ENCODE results near the gene PDILT. TPM values are rescaled to one million over a fixed set of nuclear protein-coding genes. Genes with fewer than 3 reads are reported as not detected.

The PDILT gene
- total and polyA plus RNA-seq, 2 of the 8 experiments (the other 6 are each of a cell fraction or from before 2014, with no cell fraction given) = not detected

GRCh38 chr16:20310421-20311395 is 93.8 kb downstream of the PDILT start (continued):
- TF ChIP-seq JUND (IDR thresholded peaks at IDR 0.05; ENCODE audit: low read length) (no peak), PHF8 (conservative IDR thresholded peaks at IDR 0.05; ENCODE audit: low read depth, low read length) (no peak), GABPA (IDR thresholded peaks at IDR 0.05; ENCODE audit: borderline replicate concordance, insufficient read depth, low read length) (no peak), SIRT6 (IDR thresholded peaks at IDR 0.05; ENCODE audit: low read length) (no peak), RBBP5 (IDR thresholded peaks at IDR 0.05; ENCODE audit: borderline replicate concordance, low read depth, low read length) (no peak)
- TF ChIP-seq, protein P1, sequence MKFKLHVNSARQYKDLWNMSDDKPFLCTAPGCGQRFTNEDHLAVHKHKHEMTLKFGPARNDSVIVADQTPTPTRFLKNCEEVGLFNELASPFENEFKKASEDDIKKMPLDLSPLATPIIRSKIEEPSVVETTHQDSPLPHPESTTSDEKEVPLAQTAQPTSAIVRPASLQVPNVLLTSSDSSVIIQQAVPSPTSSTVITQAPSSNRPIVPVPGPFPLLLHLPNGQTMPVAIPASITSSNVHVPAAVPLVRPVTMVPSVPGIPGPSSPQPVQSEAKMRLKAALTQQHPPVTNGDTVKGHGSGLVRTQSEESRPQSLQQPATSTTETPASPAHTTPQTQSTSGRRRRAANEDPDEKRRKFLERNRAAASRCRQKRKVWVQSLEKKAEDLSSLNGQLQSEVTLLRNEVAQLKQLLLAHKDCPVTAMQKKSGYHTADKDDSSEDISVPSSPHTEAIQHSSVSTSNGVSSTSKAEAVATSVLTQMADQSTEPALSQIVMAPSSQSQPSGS (IDR thresholded peaks at IDR 0.05; ENCODE audit: low read length) = no peak

Data from H1 (cell line).